Hindlimb muscle (tissue), 1 donor: ENCODE results near the gene PPP6C. TPM values are rescaled to one million over a fixed set of nuclear protein-coding genes. Genes with fewer than 3 reads are reported as not detected.
"Not testable (repeated sequence)": the region's sequence is repeated elsewhere in the genome, so short reads cannot be mapped to it uniquely, and the experiment has no call there.

Experiments
- DNase-seq: peaks from one replicate; pipeline ENCODE4 v3.0.0-alpha.2; 2013
- polyA plus RNA-seq: library from polyadenylated mRNA; unstranded; fragments of 120-200 nt; gene quantifications from one replicate; pipeline ENCODE4 v1.2.1, GENCODE V29; 2013; ENCODE audit not compliant: insufficient read length

Gene PPP6C
- polyA plus RNA-seq, 1 donor = 30.9 TPM

GRCh38 chr9:125181756-125182155 is 7.8 kb downstream of the PPP6C start:
- DNase-seq = not testable (repeated sequence)

- DNase-seq = no peak
Measured at GRCh38 chr9:125180876-125181275, 8.7 kb downstream of the PPP6C start.

GRCh38 chr9:125179776-125180175 is 9.8 kb downstream of the PPP6C start:
- not testable (repeated sequence) for DNase-seq

GRCh38 chr9:125177888-125178287 is 11.7 kb downstream of the PPP6C start:
- no peak for DNase-seq

DNA sequence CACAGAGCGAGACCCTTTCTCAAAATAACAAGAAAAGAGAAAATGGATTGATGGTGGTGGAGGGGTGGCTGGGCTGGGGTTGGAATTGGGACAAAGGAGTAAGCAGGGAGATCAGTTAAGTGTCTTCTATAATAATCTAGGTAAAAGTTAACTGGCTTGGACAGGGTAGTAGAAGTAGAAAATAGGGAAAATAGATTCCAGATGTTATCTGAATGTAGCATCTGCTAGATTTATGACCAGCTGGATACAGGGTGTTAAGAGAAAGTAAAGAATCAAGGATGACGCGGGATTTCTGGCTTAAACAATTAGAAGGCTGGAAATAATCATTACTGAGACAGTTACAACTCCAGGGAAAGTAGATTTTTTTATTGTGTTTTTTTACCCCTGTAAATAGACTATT is 13.0 kb downstream of the PPP6C start:
- peak; percentile 60 for DNase-seq

DNA sequence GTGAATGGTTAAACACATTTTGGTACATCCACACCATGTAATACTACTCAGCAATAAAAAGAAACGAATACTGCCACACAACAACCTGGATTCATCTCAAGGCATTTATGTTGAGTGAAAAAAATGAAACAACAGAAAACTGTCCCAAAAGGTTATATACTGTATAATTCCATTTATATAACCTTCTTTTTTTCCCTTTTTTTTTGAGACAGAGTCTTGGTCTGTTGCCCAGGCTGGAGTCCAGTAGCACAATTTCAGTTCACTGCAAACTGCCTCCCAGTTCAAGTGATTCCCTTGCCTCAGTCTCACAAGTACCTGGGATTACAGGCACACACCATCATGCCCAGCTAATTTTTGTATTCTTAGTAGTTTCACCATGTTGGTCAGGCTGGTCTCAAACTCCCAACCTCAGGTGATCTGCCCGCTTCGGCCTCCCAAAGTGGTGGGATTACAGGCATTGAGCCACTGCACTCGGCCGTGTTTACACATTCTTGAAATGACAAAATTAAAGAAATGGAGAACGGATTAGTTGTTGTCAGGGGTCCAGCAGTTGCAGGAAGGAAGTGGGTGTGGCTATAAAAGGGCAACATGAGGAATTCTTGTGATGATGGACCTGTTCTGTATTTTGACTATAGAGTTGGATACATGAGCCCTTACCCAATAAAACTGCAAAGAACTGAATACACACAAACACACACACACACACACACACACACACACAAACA is 17.4 kb downstream of the PPP6C start:
- DNase-seq = no peak

GRCh38 chr9:125169895-125170294 is 19.7 kb downstream of the PPP6C start:
- no peak for DNase-seq

- DNase-seq = no peak
Measured at GRCh38 chr9:125166762-125167161, 22.8 kb downstream of the PPP6C start.

DNA sequence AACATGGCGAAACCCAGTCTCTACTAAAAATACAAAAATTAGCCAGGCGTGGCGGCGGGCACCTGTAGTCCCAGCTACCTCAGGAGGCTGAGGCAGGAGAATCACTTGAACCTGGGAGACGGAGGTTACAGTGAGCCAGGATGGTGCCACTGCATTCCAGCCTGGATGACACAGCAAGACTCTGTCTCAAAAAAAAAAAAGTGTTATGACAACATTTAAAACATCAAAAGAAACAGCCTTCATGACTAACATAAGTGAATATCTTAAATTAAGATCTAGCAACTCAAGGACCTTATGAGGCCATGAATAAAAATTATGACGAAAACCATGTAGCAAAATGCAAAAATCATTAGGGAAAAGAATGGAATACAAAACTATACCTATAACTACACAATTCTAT is 26.7 kb downstream of the PPP6C start:
- not testable (repeated sequence) for DNase-seq

DNA sequence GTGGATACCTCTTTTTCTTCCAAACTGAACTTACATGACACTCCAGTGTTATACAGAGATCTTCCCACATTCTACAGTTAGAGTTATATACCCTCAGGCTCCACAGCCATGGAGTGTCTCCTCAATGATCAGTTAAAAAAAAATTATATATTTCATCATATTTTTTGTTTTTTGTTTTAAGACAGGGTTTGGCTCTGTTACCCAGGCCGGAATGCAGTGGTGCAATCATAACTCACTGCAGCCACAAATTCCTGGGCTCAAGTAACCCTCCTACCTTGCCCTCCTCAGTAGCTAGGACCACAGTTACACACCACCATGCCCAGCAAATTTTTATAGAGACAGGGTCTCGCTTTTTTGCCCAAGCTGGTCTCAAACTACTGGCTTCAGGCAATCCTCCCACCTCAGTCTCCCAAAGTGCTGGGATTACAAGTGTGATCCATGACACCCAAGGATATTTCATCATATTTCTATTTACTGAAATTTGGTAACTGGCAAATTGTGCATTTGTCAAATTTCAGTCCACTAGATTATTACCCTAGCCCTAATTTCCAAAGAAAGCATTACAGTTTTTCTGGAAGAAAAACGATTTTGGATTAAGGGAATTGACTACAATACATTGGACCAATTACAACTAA is 28.2 kb downstream of the PPP6C start:
- no peak for DNase-seq

DNA sequence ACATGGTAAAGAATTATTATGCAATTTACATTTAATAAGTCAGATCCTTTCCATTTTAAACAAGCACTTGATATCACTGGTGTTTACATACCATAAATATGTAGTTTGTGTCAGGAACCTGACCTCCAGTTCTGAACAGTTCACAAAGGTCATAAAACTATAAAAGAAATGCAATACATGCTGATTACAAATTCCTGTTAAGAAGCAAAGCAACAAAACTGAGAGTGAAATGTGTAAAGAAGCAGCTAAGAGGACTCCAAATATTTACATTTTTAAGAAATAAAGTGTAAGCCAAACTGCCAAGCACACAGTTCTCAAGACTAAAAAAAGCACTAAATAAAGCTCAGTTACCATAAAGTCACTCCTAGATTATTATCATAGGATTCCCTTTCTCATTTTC is 28.9 kb downstream of the PPP6C start:
- no peak for DNase-seq

DNA sequence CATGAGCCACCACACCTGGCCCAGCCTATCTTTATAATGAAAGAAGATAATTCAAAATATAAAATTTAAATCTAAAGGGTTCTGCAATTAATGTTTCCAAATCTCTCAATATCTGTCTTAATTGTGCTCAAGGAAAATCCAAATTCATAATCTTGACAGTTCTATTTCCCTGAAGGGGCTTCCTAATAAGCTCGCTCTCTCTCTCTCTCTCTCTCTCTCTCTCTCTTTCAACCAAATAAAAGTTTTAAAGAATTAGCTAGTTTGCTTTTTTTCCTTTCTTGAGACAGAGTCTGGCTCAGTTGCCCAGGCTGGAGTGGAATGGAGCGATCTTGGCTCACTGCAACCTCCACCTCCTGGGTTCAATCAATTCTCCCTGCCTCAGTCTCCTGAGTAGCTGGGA is 33.1 kb downstream of the PPP6C start:
- DNase-seq = no peak

DNA sequence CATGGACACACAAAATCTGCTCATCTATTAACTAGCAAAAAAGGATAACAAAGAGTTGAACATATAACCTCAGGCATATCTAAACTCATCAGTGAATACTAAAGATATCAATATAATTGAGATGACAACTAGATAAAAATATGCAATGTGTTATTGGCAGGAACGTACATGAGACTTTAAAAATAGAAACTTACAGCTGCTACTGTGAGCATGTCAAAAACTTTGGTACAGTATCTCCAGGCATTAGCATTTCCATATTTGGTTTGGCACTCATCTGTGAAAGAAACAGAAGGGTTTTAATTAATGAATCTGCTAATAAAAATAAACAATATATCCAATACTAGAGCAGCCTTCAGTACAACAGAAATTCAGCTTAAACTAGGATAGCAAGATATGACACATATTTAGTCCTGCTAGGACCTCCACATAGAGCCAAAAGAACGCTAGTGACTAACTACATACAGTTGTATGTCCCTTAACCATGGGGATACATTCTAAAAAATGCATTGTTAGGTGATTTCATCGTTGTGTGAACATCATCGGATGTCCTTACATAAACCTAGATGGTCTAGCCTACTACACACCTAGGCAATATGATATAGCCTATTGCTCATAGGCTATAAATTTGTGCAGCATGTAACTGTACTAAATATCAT is 35.8 kb downstream of the PPP6C start:
- DNase-seq = no peak

DNA sequence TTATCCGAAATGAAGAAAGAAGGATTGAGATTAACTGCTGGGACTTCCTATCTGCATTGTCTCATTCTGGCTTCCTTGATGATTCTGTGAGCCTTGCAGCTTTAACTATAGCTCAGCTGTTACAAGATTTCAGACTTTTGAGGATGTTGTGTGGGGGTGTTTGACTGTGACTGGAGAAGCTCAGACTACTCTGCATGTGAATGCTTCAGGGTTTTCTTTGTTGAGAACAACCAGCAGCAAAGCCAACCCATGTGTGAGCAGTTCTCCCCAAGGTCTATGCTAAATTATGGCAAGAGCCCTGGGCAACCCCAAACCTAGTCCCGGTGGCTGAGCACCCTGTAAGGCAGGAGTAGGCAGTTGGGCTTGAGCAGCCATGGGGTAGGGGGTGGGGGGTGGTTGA is 37.9 kb downstream of the PPP6C start:
- no peak for DNase-seq

DNA sequence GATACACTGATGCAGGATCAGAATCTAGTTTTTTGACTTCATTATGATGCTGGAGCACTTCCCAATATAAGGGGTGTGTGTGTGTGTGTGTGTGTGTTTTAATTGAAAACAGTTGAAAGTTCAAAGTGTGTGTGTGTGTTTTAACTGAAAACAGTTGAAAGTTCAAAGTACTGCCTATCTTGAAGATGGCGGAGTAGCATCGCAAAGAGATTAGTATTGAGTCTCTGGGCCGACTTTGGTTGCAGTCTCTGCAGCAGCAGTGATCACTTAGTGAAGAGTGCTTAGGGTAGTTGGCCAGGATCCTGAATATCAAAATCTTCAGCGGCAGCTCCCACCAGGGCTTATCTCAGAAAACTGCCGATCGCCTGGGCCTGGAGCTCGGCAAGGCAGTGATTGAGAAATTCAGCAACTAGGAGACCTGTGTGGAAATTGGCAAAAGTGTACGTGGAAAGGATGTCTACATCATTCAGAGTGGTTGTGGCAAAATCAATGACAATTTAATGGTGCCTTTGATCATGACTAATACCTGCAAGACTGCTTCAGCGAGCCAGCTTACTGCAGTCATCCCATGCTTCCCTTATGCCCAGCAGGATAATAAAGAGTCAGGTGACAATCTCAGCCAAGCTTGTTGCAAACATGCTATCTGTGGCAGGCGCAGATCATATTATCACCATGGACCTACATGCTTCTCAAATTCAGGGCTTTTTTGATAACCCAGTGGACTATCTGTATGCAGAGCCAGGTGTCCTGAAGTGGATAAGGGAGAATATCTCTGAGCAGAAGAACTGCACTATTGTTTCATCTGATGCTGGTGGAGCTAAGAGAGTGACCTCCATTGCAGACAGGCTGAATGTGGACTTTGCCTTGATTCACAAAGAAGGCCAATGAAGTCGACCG is 39.0 kb downstream of the PPP6C start:
- no peak for DNase-seq

GRCh38 chr9:125147401-125147951 is 42.1 kb downstream of the PPP6C start:
- DNase-seq = no peak

- DNase-seq = no peak
Measured at GRCh38 chr9:125146247-125146646, 43.4 kb downstream of the PPP6C start.

GRCh38 chr9:125145425-125145824 is 44.2 kb downstream of the PPP6C start:
- no peak for DNase-seq

GRCh38 chr9:125143377-125144090 is 46.1 kb downstream of the PPP6C start, which contains the start of gene SCAI:
Gene SCAI, minus strand, starts transcription at chr9:125143528. Its CDS starts 91 bp downstream, at chr9:125143437.
- DNase-seq = peak; percentile 98

GRCh38 chr9:125142560-125143376 is 46.8 kb downstream of the PPP6C start:
- DNase-seq = peak; percentile 4

DNA sequence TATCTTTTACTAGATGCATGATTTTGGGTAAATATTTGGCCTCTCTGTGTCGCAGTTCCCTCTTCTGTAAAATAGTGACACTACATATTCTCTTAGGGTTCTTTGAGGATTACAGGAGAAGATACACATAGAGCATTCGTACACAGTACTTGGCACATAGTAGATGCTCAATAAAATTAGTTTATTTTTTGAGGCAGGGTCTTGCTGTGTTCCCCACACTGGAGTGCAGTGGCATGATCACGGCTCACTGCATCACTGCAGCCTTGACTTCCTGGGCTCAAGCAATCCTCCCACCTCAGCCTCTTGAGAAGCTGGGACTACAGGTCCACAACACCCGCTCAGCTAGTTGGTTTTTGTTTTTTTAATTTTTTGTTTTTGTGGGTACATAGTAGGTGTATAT is 47.9 kb downstream of the PPP6C start:
- DNase-seq = no peak
